ENCODE data around the gene ST3GAL5.

GRCh38 chr2:85865539-85866164 is 23.1 kb downstream of the ST3GAL5 start:
- TF ChIP-seq, protein P1, sequence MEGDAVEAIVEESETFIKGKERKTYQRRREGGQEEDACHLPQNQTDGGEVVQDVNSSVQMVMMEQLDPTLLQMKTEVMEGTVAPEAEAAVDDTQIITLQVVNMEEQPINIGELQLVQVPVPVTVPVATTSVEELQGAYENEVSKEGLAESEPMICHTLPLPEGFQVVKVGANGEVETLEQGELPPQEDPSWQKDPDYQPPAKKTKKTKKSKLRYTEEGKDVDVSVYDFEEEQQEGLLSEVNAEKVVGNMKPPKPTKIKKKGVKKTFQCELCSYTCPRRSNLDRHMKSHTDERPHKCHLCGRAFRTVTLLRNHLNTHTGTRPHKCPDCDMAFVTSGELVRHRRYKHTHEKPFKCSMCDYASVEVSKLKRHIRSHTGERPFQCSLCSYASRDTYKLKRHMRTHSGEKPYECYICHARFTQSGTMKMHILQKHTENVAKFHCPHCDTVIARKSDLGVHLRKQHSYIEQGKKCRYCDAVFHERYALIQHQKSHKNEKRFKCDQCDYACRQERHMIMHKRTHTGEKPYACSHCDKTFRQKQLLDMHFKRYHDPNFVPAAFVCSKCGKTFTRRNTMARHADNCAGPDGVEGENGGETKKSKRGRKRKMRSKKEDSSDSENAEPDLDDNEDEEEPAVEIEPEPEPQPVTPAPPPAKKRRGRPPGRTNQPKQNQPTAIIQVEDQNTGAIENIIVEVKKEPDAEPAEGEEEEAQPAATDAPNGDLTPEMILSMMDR (IDR thresholded peaks at IDR 0.05): no peak
- no peak for TF ChIP-seq POLR2A (IDR thresholded peaks at IDR 0.05)
